Upper lobe of left lung (tissue), 4 donors: ENCODE results near the gene RGR.

Experiments used
- CTCF ChIP-seq, 6 experiments: fragments of 450-650 bp in 4 of 6; fragments of 200-600 bp in 2 of 6; sonication (generic) in 2 of 6; IDR thresholded peaks; one replicate each; pipeline ENCODE4 v1.5.1; 2016 to 2019; ENCODE audit warnings: antibody characterized with exemption in 6 of 6
- POLR2AphosphoS5 ChIP-seq, 2 donors: sonication (generic); formaldehyde crosslinking; IDR thresholded peaks; one replicate each; pipeline ENCODE4 v1.5.1; 2017; ENCODE audit warnings: antibody characterized with exemption in 2 of 2

- TF ChIP-seq CTCF (IDR thresholded peaks at IDR 0.05), result no peak
- no peak for TF ChIP-seq POLR2AphosphoS5 (IDR thresholded peaks at IDR 0.05)
These were observed 32.8 kb upstream of the RGR start for GRCh38 chr10:84212014-84212413.
